MM.1S (cell line): ENCODE results near the gene ENPP3.

Experiments
- DNase-seq: peaks from one replicate; pipeline ENCODE4 v3.0.0-alpha.2; 2015
- H2AFZ ChIP-seq: fragments of 300-600 bp; sonication (generic); 2 replicates; pipeline ENCODE4 v1.6.0; 2016; ENCODE audit warnings: antibody characterized with exemption, low read length
- H3F3A ChIP-seq: fragments of 300-600 bp; sonication (generic); 2 replicates; pipeline ENCODE4 v1.6.1; 2016; ENCODE audit warnings: mild to moderate bottlenecking, antibody characterized with exemption, low read length, moderate library complexity, mixed read lengths; ENCODE audit not compliant: insufficient read depth
- H3K27ac ChIP-seq: fragments of 300-600 bp; sonication (generic); 2 replicates; pipeline ENCODE4 v1.5.1; 2016; ENCODE audit warnings: mild to moderate bottlenecking, low read length
- H3K27me3 ChIP-seq: fragments of 300-600 bp; sonication (generic); replicated peaks from 2 replicates; pipeline ENCODE4 v1.6.0; 2016; ENCODE audit warnings: low read length; ENCODE audit not compliant: insufficient read depth
- H3K36me3 ChIP-seq: fragments of 300-600 bp; sonication (generic); replicated peaks from 2 replicates; pipeline ENCODE4 v1.6.1; 2016; ENCODE audit warnings: mild to moderate bottlenecking, low read length, mixed read lengths; ENCODE audit not compliant: insufficient read depth
- H3K4me1 ChIP-seq: fragments of 300-600 bp; sonication (generic); 2 replicates; pipeline ENCODE4 v1.6.1; 2016; ENCODE audit warnings: low read length, mixed read lengths
- H3K4me2 ChIP-seq: fragments of 300-600 bp; sonication (generic); 2 replicates; pipeline ENCODE4 v1.6.0; 2016; ENCODE audit warnings: low read depth, low read length
- H3K4me3 ChIP-seq: fragments of 300-600 bp; sonication (generic); 2 replicates; pipeline ENCODE4 v1.5.1; 2016; ENCODE audit warnings: low read length, mixed read lengths
- H3K79me2 ChIP-seq: fragments of 300-600 bp; sonication (generic); 2 replicates; pipeline ENCODE4 v1.6.1; 2016; ENCODE audit warnings: mixed run types, low read length, mixed read lengths
- H3K9ac ChIP-seq: fragments of 300-600 bp; sonication (generic); 2 replicates; pipeline ENCODE4 v1.6.1; 2016; ENCODE audit warnings: low read length, mixed read lengths
- H3K9me2 ChIP-seq: fragments of 300-600 bp; sonication (generic); replicated peaks from 2 replicates; pipeline ENCODE4 v1.6.1; 2016; ENCODE audit warnings: mild to moderate bottlenecking, low read length, mixed read lengths; ENCODE audit not compliant: insufficient read depth
- H3K9me3 ChIP-seq: fragments of 300-600 bp; sonication (generic); replicated peaks from 2 replicates; pipeline ENCODE4 v1.6.1; 2016; ENCODE audit warnings: mild to moderate bottlenecking, low read length, mixed read lengths; ENCODE audit not compliant: insufficient read depth
- H4K20me1 ChIP-seq: fragments of 300-600 bp; sonication (generic); 2 replicates; pipeline ENCODE4 v1.6.1; 2016; ENCODE audit warnings: mild to moderate bottlenecking, low read length, moderate library complexity, mixed read lengths; ENCODE audit not compliant: insufficient read depth
- CTCF ChIP-seq: fragments of 300-600 bp; sonication (generic); IDR thresholded peaks from 2 replicates; pipeline ENCODE4 v1.5.1; 2016; ENCODE audit warnings: antibody characterized with exemption, low read length, mixed read lengths
- EZH2 ChIP-seq: fragments of 300-600 bp; sonication (generic); optimal IDR thresholded peaks from 2 replicates; pipeline ENCODE3; 2017; ENCODE audit warnings: low read depth, mild to moderate bottlenecking, antibody characterized with exemption, low read length, mixed read lengths
- EZH2phosphoT487 ChIP-seq: fragments of 300-600 bp; sonication (generic); IDR thresholded peaks from 2 replicates; pipeline ENCODE4 v1.6.1; 2018; ENCODE audit warnings: antibody characterized with exemption, low read length

The ENPP3 gene

DNA sequence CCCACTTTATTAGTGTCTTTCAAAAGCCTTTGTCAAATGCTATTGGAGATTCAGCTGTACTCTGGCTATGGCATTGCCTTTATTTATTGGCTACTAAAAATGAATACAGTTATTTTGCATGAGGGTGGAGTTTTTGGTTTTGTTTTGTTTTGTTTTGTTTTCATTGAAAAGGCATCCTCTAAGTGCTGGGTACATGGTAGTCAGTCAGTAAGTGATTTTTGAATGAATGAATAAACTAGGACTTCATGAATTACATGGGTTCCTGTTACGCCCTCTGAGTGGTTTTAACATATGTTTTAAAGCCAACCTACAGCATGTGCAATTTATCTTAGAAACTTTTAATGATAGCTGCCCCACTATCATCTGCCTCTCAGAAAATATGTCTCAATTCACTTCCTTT is 131.9 kb downstream of the ENPP3 start:
- no peak for TF ChIP-seq EZH2phosphoT487
- TF ChIP-seq EZH2, result no peak
- no peak for TF ChIP-seq CTCF
- Histone ChIP-seq H3K4me1 (no peaks in the 10 kb centered on the region), H3K9ac (no peak overlapping the region), H3K4me2 (no peak overlapping the region), H4K20me1 (no peaks in the 10 kb centered on the region), H3K36me3 (no peaks in the 10 kb centered on the region), H3K9me2 (no peaks in the 10 kb centered on the region), H3K4me3 (no peak overlapping the region), H3F3A (no peaks in the 10 kb centered on the region), H3K9me3 (no peaks in the 10 kb centered on the region), H3K27me3 (no peaks in the 10 kb centered on the region), H2AFZ (no peak overlapping the region), H3K79me2 (no peaks in the 10 kb centered on the region), H3K27ac (no peak overlapping the region)
- DNase-seq, result no peak

DNA sequence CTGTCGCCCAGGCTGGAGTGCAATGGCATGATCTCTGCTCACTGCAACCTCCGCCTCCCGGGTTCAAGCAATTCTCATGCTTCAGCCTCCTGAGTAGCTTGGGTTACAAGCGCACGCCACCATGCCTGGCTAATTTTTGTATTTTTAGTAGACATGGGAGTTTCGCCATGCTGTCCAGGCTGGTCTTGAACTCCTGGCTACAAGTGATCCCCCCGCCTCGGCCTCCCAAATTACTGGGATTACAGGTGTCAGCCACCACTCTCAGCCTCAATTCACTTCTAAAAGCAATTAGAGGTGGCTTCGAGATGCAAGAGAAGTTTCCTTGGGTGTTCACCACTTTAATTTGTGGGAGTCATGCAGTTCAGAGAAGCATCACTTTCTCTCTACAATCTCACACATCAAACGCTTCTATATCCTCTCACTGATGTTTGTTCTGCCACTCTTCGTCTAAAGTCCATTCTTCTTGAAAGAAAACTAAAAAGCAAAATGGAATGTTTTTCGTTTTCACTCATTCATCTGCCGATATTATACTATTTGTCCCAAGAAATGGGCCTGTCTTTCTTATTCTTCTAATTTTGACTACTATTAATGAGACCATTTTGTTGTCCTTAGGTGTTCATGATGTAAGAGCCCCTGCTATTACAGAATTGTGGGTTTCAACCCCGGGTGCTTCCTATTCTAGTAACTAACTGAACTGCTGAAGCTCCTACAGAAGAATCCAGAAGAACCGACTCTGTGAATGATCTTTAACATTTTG is 132.5 kb downstream of the ENPP3 start:
- TF ChIP-seq CTCF (no peak), EZH2 (no peak), EZH2phosphoT487 (no peak)
- Histone ChIP-seq H3K27ac (no peak overlapping the region), H3K27me3 (no peaks in the 10 kb centered on the region), H2AFZ (no peak overlapping the region), H3K4me3 (no peak overlapping the region), H3F3A (no peaks in the 10 kb centered on the region), H3K4me1 (no peaks in the 10 kb centered on the region), H3K36me3 (no peaks in the 10 kb centered on the region), H3K9ac (no peak overlapping the region), H3K4me2 (no peak overlapping the region), H3K9me2 (no peaks in the 10 kb centered on the region), H3K79me2 (no peaks in the 10 kb centered on the region), H4K20me1 (no peaks in the 10 kb centered on the region), H3K9me3 (no peaks in the 10 kb centered on the region)
- no peak for DNase-seq

DNA sequence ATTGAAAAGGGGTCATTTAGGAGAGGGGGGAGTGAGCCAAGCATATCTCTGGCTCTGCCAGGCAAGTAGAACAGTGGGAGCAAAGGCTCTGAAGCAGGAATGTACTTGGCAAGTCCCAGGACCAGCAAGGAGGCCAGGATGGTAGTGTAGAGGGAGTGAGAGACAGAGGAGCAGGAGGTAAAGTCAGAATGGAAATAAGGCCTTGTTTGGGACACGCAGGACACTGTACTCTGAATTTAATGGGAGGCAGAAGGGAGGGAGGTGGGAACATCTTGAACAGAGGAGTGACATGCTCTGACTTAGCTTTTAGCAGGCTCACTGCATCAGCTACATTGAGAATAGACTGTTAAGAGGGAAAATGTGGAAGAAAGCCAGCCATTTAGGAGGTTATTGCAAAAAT is 133.7 kb downstream of the ENPP3 start:
- no peak overlapping the region for H3K27ac ChIP-seq
- no peaks in the 10 kb centered on the region for H3K79me2 ChIP-seq
- DNase-seq, result no peak
- H3K27me3 ChIP-seq, result no peaks in the 10 kb centered on the region
- H3K36me3 ChIP-seq, result no peaks in the 10 kb centered on the region
- H3K9me2 ChIP-seq, result no peaks in the 10 kb centered on the region
- no peak for TF ChIP-seq CTCF
- TF ChIP-seq EZH2phosphoT487, result no peak
- TF ChIP-seq EZH2, result no peak
- no peak overlapping the region for H3K4me3 ChIP-seq
- no peak overlapping the region for H3K4me2 ChIP-seq
- H3K9ac ChIP-seq, result no peak overlapping the region
- no peaks in the 10 kb centered on the region for H3K4me1 ChIP-seq
- no peaks in the 10 kb centered on the region for H3K9me3 ChIP-seq
- H2AFZ ChIP-seq, result no peak overlapping the region
- H3F3A ChIP-seq, result no peaks in the 10 kb centered on the region
- no peaks in the 10 kb centered on the region for H4K20me1 ChIP-seq
